Motor neuron (in vitro differentiated cells): Measurements from ENCODE around the gene SMIM30. TPM values are rescaled to one million over a fixed set of nuclear protein-coding genes. Genes with fewer than 3 reads are reported as not detected.

Experiments used
- ATAC-seq, 8 experiments: fragments of 200-7000 bp; cut with Tn5 transposase; replicated peaks in 6 of 8; 2 replicates each; pipeline ENCODE4 v1.8.0; 2021; ENCODE audit warnings: mild to moderate bottlenecking in 8 of 8, moderate library complexity in 8 of 8
- H3K27ac ChIP-seq, 2 donors: fragments of 250-450 bp; sonication (Bioruptor Pico); 2 replicates each; pipeline ENCODE4 v1.9.0; 2021; ENCODE audit warnings: antibody characterized with exemption in 2 of 2, mild to moderate bottlenecking in 2 of 2, moderate library complexity in 1 of 2
- H3K4me1 ChIP-seq, 2 donors: fragments of 250-450 bp; sonication (Bioruptor Pico); replicated peaks in 1 of 2; 2 replicates each; pipeline ENCODE4 v1.6.1; 2021; ENCODE audit warnings: antibody characterized with exemption in 2 of 2, mild to moderate bottlenecking in 2 of 2, moderate library complexity in 1 of 2
- H3K4me3 ChIP-seq, 5 donors: fragments of 250-450 bp; sonication (Bioruptor Pico); 2 replicates each; pipeline ENCODE4 v1.9.0; 2021; ENCODE audit warnings: antibody characterized with exemption in 5 of 5, mild to moderate bottlenecking in 5 of 5, moderate library complexity in 4 of 5
- whole genome bisulfite sequencing, 10 experiments: fragments of 450-650 bp; shearing (Covaris generic); methylation state at CpG; one replicate each; pipeline ENCODE4 v1.0.0; 2022; 5-methylcytosine and 5-hydroxymethylcytosine counted together
- in situ Hi-C, 9 experiments: fragments of 400-800 bp; cut with MboI; loops; one replicate each; pipeline ENCODE4 v1.15.0; 2021; ENCODE audit warnings: low sequenced_read_pairs in 9 of 9, low pct_unique_long_range_greater_than_20kb in 2 of 9; ENCODE audit not compliant: unreplicated experiment in 9 of 9
- total RNA-seq, 8 experiments: library from RNA; unstranded; fragments of 300-600 nt; gene quantifications; 2 replicates each; pipeline versions ENCODE4 v1.2.3 to v1.2.4, GENCODE V29; 2022

Gene SMIM30
- total RNA-seq, 8 experiments from 2014 or later = 27.0 to 108 (median 66.6) TPM

GRCh38 chr7:113094517-113095249, 23.7 kb downstream of the SMIM30 start:
- Histone ChIP-seq H3K4me1 (no peaks in the 10 kb centered on the region), H3K27ac (no peak overlapping the region), H3K4me3 (no peak overlapping the region)
- ATAC-seq = no peak
- WGBS, 10 experiments = 33 to 100% (median 85%) methylated on average over 1 to 3 of the region's 3 CpGs
- in situ Hi-C loops = no loop called here

GRCh38 chr7:113093561-113093960, 24.8 kb downstream of the SMIM30 start:
- Histone ChIP-seq H3K4me3 (no peak overlapping the region), H3K27ac (no peak overlapping the region), H3K4me1 (no peaks in the 10 kb centered on the region)
- WGBS, 10 experiments = 0 to 100% (median 92%) methylated on average over 1 of the region's 1 CpG
- ATAC-seq = no peak
- in situ Hi-C loops = no loop called here

DNA sequence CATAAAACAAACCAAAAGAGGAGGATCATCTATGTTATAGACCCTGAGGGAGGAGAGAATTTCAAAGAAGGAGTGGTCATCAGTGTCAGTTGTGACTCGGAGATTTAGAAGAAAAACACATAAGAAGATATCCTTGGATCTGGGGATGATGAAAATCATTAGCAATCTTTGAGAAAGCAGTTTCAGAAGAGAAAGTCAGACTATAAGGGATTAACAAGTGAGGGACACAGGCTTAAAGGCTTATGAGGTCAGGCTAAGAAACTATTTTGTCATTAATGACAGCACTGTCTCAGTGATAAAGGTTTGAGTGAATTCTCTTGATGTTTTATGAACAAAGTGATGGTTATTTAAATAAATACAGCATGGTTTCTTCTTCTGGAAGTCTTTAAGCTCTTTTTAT, 25.6 kb downstream of the SMIM30 start:
- WGBS, 10 experiments = 20 to 100% (median 75%) methylated on average over 1 of the region's 1 CpG; no CpG with 5 or more reads in 1 of the 10 experiments
- in situ Hi-C loops = no loop called here
- ATAC-seq = peak in 2 of 8 experiments; percentile 29 to 56
- H3K4me3 ChIP-seq = no peak overlapping the region
- peaks cover 0 to 3% of the 10 kb centered on the region in 2 donors for H3K4me1 ChIP-seq
- H3K27ac ChIP-seq = no peak overlapping the region

- H3K4me1 ChIP-seq = peaks cover 18 to 29% of the 10 kb centered on the region in 2 donors
- in situ Hi-C loops = no loop called here
- 0 to 77% (median 49%) methylated on average over 2 to 15 of the region's 15 CpGs for WGBS, 10 experiments
- peak overlapping the region in 1 of 2 donors; percentile 26 for H3K27ac ChIP-seq
- peak overlapping the region in 4 of 5 donors; percentile 44 to 54 (median 54) for H3K4me3 ChIP-seq
- ATAC-seq = peak; percentile 43 to 89 (median 62)
Measured at GRCh38 chr7:113087071-113087998, 31.0 kb downstream of the SMIM30 start.

DNA sequence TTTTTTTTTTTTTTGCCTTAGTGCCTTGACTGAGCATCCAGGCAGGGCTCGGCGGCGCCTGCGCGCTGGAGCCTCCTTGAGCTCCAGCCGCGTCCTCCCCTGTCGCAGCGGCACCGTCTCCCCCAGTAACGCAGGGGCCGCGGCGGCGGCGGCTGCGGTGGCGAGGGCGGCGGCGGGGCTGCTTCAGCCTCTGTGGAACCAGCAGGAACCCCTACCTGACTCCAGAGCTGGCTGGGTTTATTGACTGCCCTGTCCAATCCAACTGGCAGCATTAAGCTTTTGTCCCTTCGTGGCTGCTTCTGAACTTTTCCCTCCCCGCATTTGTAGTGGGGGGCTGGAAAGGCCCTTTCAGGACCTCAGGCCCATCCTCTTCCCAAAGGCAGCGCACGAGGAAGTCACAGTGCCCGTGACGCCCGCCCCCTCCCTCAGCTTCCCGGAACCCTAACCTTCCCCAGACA, 31.9 kb downstream of the SMIM30 start, which contains the start of gene GPR85:
GPR85 (minus strand) TSS at position 397 of the 458 bp plus-strand sequence. CDS start 2,106 bp downstream, outside the sequence.
- Histone ChIP-seq H3K27ac (peak within 1 kb of the TSS; percentile 74 to 94), H3K4me3 (peak within 1 kb of the TSS; percentile 40 to 54 (median 53)), H3K4me1 (peaks cover 18 to 33% of the 10 kb centered on the region in 2 donors)
- ATAC-seq = peak; percentile 63 to 93 (median 90)
- WGBS, 10 experiments = 0 to 3% (median 0%) methylated on average over 1 to 21 of the region's 29 CpGs; no CpG with 5 or more reads in 1 of the 10 experiments
- in situ Hi-C loops = no loop called here

- WGBS, 10 experiments = 0 to 40% (median 6%) methylated on average over 1 to 14 of the region's 16 CpGs; no CpG with 5 or more reads in 1 of the 10 experiments
- peak in 7 of 8 experiments; percentile 2 to 67 (median 53) for ATAC-seq
- H3K4me1 ChIP-seq = peaks cover 18 to 36% of the 10 kb centered on the region in 2 donors
- in situ Hi-C loops = no loop called here
- H3K27ac ChIP-seq = peak overlapping the region; percentile 67 to 94
- peak overlapping the region; percentile 40 to 54 (median 53) for H3K4me3 ChIP-seq
Measured at GRCh38 chr7:113085781-113086390, 32.5 kb downstream of the SMIM30 start.

DNA sequence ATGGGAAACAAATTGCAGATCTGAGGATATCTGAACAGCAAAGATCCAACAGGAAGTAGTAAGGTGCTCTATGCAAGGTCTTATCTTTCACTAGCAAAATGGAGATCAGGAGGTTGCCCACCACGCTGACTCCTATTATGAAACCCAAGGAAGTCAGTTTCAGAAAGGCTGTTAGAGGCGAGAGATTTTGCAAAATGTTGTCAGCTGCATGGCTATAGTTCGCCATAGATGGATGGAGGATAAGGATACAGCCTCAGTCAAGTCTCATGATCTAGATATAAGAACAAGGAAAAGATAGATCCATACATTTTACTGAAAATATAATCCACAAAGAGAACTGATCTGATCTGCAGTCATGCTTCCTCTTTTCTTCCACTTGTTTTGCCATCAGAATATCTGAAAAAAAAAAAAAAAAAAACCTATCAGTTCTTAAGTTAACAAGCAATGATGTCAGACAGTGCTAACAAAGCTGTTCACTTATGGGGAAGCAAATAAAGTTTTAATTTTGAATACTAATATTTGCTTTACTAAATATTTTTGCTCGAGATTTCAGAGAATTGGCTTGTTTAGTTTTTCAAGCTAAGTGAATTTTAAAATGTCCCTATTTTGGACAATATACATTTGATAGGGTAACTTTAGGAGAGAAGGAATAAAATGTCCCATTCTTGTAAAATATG, 33.7 kb downstream of the SMIM30 start:
- Histone ChIP-seq H3K4me1 (peaks cover 18 to 42% of the 10 kb centered on the region in 2 donors), H3K4me3 (peak overlapping the region in 4 of 5 donors; percentile 44 to 54 (median 54)), H3K27ac (peak overlapping the region in 1 of 2 donors; percentile 94)
- WGBS, 10 experiments = 77 to 100% (median 95%) methylated on average over 1 to 4 of the region's 4 CpGs
- in situ Hi-C loops = no loop called here
- ATAC-seq = no peak

DNA sequence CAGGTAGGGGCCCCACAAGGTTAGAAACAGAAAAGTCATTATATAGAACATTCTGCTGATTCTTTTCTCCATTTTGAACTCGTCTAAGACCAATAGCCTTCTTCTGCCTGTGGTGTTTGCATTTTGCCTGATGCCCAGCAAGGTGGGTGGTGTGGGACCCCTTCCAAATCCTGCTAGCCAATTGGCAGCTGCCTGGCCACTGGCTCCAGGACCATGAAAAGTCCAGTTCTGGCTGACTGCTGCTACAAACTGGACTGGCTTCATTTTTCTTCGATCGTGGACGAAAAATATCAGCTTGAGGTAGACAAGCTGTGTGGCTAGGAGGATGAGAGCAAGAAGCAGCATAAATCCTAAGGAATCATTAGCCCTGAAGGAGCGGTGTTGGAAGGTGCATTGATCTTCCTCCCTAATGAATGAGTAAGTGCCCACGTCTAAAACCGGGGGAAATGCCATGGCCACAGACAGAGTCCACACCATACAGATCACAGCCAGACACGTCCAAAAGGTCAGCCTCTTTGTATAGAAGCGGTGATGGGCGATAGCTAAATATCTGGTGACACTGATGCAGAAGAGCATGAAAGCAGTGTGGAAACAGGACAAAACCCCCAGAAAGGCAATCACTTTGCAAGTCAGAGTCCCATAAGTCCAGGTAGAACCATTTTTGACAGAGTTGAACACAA, 34.4 kb downstream of the SMIM30 start:
- Histone ChIP-seq H3K4me3 (peak overlapping the region in 4 of 5 donors; percentile 44 to 54 (median 54)), H3K4me1 (peaks cover 18 to 46% of the 10 kb centered on the region in 2 donors), H3K27ac (peak overlapping the region; percentile 33 to 64)
- in situ Hi-C loops = no loop called here
- ATAC-seq = no peak
- 75 to 100% (median 95%) methylated on average over 2 to 7 of the region's 10 CpGs; no CpG with 5 or more reads in 3 of the 10 experiments for WGBS, 10 experiments

- peak in 3 of 8 experiments; percentile 7 to 16 (median 13) for ATAC-seq
- Histone ChIP-seq H3K27ac (peak overlapping the region; percentile 33 to 64), H3K4me3 (peak overlapping the region in 4 of 5 donors; percentile 18 to 54 (median 49)), H3K4me1 (peaks cover 18 to 53% of the 10 kb centered on the region in 2 donors)
- in situ Hi-C loops = no loop called here
- WGBS, 10 experiments = 0 to 100% (median 0%) methylated on average over 1 of the region's 1 CpG; no CpG with 5 or more reads in 7 of the 10 experiments
Measured at GRCh38 chr7:113083132-113083815, 35.1 kb downstream of the SMIM30 start.

GRCh38 chr7:113078331-113078730, 40.0 kb downstream of the SMIM30 start:
- no peak for ATAC-seq
- H3K4me1 ChIP-seq = peaks cover 15 to 48% of the 10 kb centered on the region in 2 donors
- no peak overlapping the region for H3K4me3 ChIP-seq
- in situ Hi-C loops = no loop called here
- no peak overlapping the region for H3K27ac ChIP-seq
- WGBS, 10 experiments = 40 to 93% (median 71%) methylated on average over 1 to 2 of the region's 2 CpGs; no CpG with 5 or more reads in 3 of the 10 experiments

DNA sequence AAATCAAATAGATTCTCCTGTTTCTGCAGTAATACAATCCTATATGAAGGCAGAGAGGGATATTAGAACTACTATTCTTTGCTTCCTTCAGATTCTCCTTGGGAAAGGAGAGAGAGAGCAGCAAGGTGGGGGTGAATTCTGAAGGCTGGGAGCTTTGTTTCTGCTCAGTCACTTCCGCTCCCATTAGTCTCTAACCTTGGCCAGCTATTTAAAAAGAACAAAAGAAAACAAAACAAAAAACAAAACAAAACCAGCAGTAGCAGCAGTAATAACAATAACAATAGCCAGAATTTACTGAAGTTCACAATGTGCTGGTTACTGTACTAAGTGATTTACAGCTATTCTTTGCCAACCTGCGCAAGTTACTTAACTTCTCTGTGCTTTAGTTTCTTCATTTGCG, 41.7 kb downstream of the SMIM30 start:
- Histone ChIP-seq H3K4me3 (no peak overlapping the region), H3K27ac (no peak overlapping the region), H3K4me1 (peaks cover 10 to 36% of the 10 kb centered on the region in 2 donors)
- 80 to 100% (median 90%) methylated on average over 1 to 3 of the region's 3 CpGs; no CpG with 5 or more reads in 2 of the 10 experiments for WGBS, 10 experiments
- ATAC-seq = peak in 1 of 8 experiments; percentile 30
- in situ Hi-C loops = no loop called here
